HG03469 (cell line): ENCODE results near the gene HDX.
"Not testable (repeated sequence)": the region's sequence is repeated elsewhere in the genome, so short reads cannot be mapped to it uniquely, and the experiment has no call there.

Experiments
- ATAC-seq: cut with Tn5 transposase; IDR thresholded peaks from one replicate; pipeline ENCODE4 v1.9.1; 2021; ENCODE audit warnings: mild to moderate bottlenecking, moderate library complexity, moderate number of reproducible peaks; ENCODE audit not compliant: unreplicated experiment

The HDX gene

DNA sequence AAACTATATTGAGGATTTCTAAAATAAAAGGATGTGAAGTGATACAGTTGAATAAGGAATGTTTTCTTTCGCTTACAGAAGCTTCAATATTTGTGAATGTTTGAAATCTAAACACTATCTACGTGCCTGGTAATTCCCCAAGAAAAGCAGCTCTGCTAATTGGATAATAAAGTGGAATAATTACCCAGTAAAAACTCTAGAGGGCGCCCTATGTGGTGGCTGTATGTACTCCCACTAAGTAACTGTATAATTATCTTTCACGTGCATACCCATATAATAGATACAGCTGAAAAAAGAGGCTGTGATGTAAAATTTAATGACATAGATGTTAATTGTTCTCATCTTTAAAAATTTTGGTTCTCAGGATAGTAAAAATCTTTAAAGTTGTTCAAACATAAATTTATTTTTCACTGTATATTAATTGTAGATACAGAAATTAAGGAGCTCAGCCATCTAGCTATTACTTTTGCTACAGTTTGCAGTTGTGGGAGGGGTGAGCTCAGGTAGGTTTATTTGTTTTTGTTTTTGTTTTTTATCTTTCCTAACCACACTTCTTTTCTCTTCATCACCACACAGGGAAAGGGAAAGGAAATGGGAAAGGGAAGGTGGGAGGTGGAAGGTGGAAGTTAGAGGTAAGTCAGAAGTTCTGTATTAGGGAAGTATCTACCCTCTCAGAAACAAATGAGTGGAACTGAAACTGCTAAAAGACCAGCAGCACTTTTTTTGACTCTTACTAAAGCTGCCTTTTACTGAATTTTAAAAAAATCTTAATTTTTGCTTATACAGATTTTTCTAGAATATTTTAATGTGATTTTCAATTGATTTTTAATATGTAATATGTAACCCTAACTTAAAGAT lies 162.5 kb downstream of the HDX start:
- peak; percentile 58 for ATAC-seq

DNA sequence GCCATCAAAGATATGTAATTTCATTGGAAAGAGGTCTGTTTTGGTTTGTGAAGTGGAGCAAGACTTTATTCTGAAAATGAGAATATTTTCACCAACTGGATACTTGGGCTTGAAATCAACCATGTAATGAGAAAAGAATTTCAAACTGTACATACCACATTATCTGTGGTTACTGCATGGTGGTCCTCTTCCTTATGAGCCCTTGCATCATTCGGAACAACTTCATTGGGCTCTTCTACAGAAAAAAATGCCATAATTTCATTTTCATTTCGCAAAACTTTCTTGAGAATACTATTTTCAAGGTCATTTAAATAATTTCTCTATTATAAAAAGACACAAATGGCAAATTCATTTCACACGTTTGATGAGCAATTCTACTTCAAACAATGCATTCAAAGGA lies 165.6 kb downstream of the HDX start:
- ATAC-seq = no peak

DNA sequence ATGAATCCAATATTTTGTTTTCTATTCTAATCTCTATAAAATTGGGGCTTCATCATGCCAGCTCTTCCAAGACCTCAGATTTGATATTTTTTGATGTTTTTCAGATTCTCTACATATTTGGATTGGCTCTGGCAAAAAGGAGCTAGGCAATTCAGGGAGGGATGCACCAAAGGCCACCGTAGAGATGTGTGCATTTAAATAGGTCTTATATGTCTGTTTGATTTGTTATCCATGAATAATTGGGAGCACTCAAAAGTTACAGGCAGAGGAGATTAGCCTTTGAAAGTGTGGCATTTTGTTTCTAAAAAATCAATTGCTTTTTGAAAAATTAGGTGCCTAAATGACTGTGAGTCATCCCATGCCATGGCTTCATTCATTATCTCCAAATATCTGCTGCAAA lies 167.1 kb downstream of the HDX start:
- no peak for ATAC-seq

DNA sequence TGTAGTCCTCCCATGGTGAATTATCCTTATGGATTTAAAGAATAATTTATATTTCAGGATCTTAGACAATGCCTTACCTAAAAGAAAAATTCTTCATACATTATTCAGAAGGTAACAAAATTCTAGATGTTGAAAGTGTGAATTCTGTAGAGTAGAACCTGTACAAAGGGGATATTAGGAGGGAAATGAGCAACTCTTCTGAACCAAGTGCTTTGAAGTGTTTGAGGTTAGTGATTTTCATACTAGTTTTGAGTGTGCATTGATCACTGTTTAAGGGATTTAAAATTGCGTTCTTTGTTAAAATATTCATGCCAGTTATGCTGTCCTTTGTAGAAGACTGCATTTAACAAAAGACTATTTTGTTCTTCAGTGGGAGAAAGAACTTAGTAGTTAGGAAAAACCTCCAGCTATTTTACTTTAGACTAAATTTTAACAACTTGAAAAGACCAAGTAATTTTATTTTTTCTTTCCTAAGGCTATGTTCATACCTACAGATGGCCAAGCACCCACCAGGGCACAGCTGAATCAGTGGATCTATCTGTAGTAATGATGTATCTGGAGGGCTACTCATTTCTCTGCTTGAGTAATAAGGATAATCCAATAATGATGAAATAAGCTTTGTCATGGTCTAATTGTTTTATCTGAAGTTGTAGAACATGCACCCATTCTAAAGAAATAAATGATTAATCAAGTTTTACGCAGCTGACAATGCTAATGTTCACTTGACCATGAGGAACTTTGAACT lies 180.0 kb downstream of the HDX start:
- ATAC-seq = no peak

DNA sequence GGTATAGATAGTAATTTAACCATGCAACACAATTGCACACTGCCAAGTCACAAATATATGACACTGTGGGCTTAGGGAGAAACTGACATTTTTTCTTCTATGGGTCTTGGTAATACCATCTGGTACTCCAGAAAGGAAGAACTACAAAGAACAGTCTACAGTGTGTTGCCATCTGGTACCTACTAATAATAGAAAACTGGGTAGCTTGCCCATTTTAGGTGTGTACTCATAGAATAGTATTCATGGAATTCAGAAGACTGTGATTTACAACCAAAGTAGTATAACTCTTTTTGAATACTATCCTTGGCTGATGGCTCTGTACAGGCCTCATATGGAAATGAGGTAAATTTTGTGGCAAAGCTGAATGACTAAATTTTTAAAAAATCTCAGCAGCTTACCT lies 181.6 kb downstream of the HDX start:
- ATAC-seq = no peak

DNA sequence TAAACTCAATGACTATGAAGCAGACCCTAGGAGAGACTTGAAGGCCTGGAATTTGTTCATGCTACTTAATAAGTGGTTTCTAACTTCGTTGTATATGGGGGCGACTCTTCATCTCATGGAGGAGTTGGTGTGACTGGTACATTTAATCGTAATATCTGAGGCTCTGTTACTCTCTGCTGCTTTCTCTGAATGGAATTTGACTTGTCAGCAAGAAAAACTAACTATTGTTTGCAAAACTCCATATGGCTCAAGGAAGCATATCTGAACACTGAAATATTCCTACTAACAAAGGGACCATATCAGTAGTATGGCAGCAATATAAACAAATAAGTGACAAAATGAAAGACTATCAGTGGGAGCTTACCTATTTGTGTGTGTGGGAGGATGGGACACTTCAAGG lies 182.2 kb downstream of the HDX start:
- ATAC-seq = no peak

DNA sequence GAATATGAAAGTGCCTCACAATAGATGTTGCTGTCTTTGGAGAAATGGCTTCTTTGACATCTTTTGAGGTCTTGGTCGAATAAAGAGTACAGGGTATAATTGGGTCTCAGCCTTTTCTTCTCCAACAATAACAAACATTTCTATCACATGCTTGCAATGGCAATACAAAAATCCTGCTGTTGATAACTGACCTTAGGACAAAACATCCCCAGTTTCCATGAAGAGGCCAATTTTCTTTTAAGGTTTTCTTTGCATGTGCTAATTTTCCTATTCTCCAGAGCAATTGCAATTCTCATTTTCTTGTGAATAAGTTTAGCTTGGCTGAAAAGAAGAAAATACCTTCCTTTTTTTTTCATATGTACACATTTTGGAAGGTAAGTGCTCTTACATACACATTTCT lies 183.6 kb downstream of the HDX start:
- no peak for ATAC-seq

DNA sequence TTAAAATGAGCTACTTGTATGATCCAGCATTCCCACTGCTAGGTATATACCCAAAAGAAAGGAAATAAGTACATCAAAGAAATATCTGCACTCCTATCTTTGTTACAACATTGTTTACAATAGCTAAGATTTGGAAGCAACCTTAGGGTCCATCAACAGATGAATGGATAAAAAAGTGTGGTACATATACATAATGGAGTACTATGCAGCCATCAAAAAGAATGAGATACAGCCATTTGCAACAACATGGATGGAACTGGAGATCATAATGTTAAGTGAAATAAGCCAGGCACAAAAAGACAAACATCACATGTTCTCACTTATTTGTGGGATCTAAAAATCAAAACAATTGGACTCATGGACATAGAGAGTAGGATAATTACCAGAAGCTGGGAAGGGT lies 186.3 kb downstream of the HDX start:
- not testable (repeated sequence) for ATAC-seq
